GM12878 (cell line): ENCODE data around the gene DDX10. TPM values are rescaled to one million over a fixed set of nuclear protein-coding genes. Genes with fewer than 3 reads are reported as not detected.

Experiments
- HDAC2 ChIP-seq: fragments of 200-600 bp; sonication (generic); IDR thresholded peaks from 2 replicates; pipeline ENCODE4 v1.6.1; 2017
- HDAC6 ChIP-seq: fragments of 200-600 bp; sonication (generic); IDR thresholded peaks from one replicate; pipeline ENCODE4 v1.8.0; 2017; ENCODE audit warnings: antibody characterized with exemption; ENCODE audit not compliant: unreplicated experiment
- KAT2A ChIP-seq: conservative IDR thresholded peaks from 2 replicates; pipeline ENCODE4 v1.6.1; 2011; ENCODE audit warnings: low read depth, low read length; ENCODE audit not compliant: control insufficient read depth
- MEF2B ChIP-seq: fragments of 450-650 bp; IDR thresholded peaks from 2 replicates; pipeline ENCODE4 v1.6.1; 2018; ENCODE audit warnings: mild to moderate bottlenecking, moderate library complexity; ENCODE audit not compliant: partially characterized antibody, poor library complexity, severe bottlenecking
- MLLT1 ChIP-seq: fragments of 450-650 bp; IDR thresholded peaks from 2 replicates; pipeline ENCODE4 v1.6.1; 2016; ENCODE audit warnings: mild to moderate bottlenecking
- NFYA ChIP-seq: IDR thresholded peaks from 2 replicates; pipeline ENCODE4 v1.6.1; 2011; ENCODE audit warnings: low read depth, mild to moderate bottlenecking, low read length, improper control_type of control experiment, borderline replicate concordance
- PBX3 ChIP-seq: IDR thresholded peaks from 2 replicates; pipeline ENCODE4 v1.6.1; 2011; ENCODE audit warnings: mild to moderate bottlenecking, low read depth, low read length, moderate library complexity; ENCODE audit not compliant: insufficient replicate concordance
- SKIL ChIP-seq: fragments of 450-650 bp; IDR thresholded peaks from 2 replicates; pipeline ENCODE4 v1.6.1; 2017; ENCODE audit warnings: mild to moderate bottlenecking, low read depth, inconsistent platforms; ENCODE audit not compliant: poor library complexity, severe bottlenecking
- TCF12 ChIP-seq: IDR thresholded peaks from 2 replicates; pipeline ENCODE4 v1.6.1; 2011; ENCODE audit warnings: low read depth, mild to moderate bottlenecking, low read length
- polyA plus RNA-seq, 11 experiments: library from polyadenylated mRNA; depleted of rRNA in 4 of 11; unstranded in 6 of 11; stranded (reverse) in 5 of 11; fragments of >200 nt; fragmentation: Nextera tagmentation in 4 of 11; fragmentation: Illumina TruSeq in 1 of 11; extraction: Ambion mirVana in 4 of 11; extraction: Trizol in 1 of 11; gene quantifications; 1 replicate in 1 of 11; 2 replicates in 10 of 11; pipeline versions ENCODE4 v1.2.1 to v1.2.3, GENCODE V29; 2011 to 2016; ENCODE audit warnings: inconsistent platforms in 2 of 11, missing spikeins in 2 of 11, low read depth in 1 of 11
- total RNA-seq, 4 experiments: library from RNA; depleted of rRNA in 3 of 4; stranded (reverse); fragments of >200 nt in 3 of 4; fragmentation: Illumina TruSeq in 1 of 4; extraction: Trizol in 1 of 4; gene quantifications; 2 replicates each; pipeline versions ENCODE4 v1.2.1 to v1.2.3, GENCODE V29; 2013 to 2021

The DDX10 gene
- total and polyA plus RNA-seq, 10 of the 15 experiments (the other 5 are each of a cell fraction or from before 2014, with no cell fraction given), result 20.9 to 51.5 (median 31.9) TPM

GRCh38 chr11:108796551-108796950 lies 131.7 kb downstream of the DDX10 start (continued):
- TF ChIP-seq PBX3, result no peak
- TF ChIP-seq SKIL, result no peak
- no peak for TF ChIP-seq HDAC6
- TF ChIP-seq KAT2A, result no peak
- TF ChIP-seq NFYA, result no peak
- TF ChIP-seq MEF2B, result no peak
- no peak for TF ChIP-seq TCF12
- TF ChIP-seq MLLT1, result no peak
- TF ChIP-seq HDAC2, result no peak
